Neural progenitor cell (in vitro differentiated cells): ENCODE results near the gene PLEKHN1. TPM values are rescaled to one million over a fixed set of nuclear protein-coding genes. Genes with fewer than 3 reads are reported as not detected.
"Not testable (repeated sequence)": the region's sequence is repeated elsewhere in the genome, so short reads cannot be mapped to it uniquely, and the experiment has no call there.

ENCODE experiments used
- DNase-seq: peaks from one replicate; pipeline ENCODE4 v3.0.0-alpha.2; 2016; ENCODE audit warnings: low spot score
- H2AFZ ChIP-seq: fragments of 200-600 bp; sonication (generic); replicated peaks from 2 replicates; pipeline ENCODE4 v1.6.1; 2016; ENCODE audit warnings: antibody characterized with exemption
- H3F3A ChIP-seq: fragments of 200-600 bp; sonication (generic); 2 replicates; pipeline ENCODE4 v1.6.1; 2016; ENCODE audit warnings: antibody characterized with exemption, low read depth
- H3K27ac ChIP-seq: fragments of 200-600 bp; sonication (generic); 2 replicates; pipeline ENCODE4 v1.5.1; 2016; ENCODE audit warnings: mild to moderate bottlenecking
- H3K27me3 ChIP-seq: fragments of 200-600 bp; sonication (generic); 2 replicates; pipeline ENCODE4 v1.6.1; 2016; ENCODE audit warnings: mild to moderate bottlenecking, moderate library complexity
- H3K36me3 ChIP-seq: fragments of 200-600 bp; sonication (generic); 2 replicates; pipeline ENCODE4 v1.5.1; 2016
- H3K4me1 ChIP-seq: fragments of 200-600 bp; sonication (generic); 2 replicates; pipeline ENCODE4 v1.6.1; 2016; ENCODE audit warnings: mixed run types
- H3K4me2 ChIP-seq: fragments of 200-600 bp; sonication (generic); 2 replicates; pipeline ENCODE4 v1.6.1; 2016
- H3K4me3 ChIP-seq: fragments of 200-600 bp; sonication (generic); 2 replicates; pipeline ENCODE4 v1.5.1; 2016
- H3K79me2 ChIP-seq: fragments of 200-600 bp; sonication (generic); 2 replicates; pipeline ENCODE4 v1.6.1; 2016; ENCODE audit warnings: low read depth
- H3K9ac ChIP-seq: fragments of 200-600 bp; sonication (generic); 2 replicates; pipeline ENCODE4 v1.6.1; 2016
- H3K9me3 ChIP-seq: fragments of 200-600 bp; sonication (generic); 2 replicates; pipeline ENCODE4 v1.5.1; 2016; ENCODE audit warnings: low read depth
- H4K20me1 ChIP-seq: fragments of 200-600 bp; sonication (generic); 2 replicates; pipeline ENCODE4 v1.6.1; 2016; ENCODE audit warnings: low read depth
- H3K27ac Mint-ChIP-seq: 3 replicates; pipeline ENCODE4 v1.8.0; 2021; ENCODE audit warnings: mixed read lengths
- H3K27me3 Mint-ChIP-seq: 2 replicates; pipeline ENCODE4 v1.8.0; 2022; ENCODE audit warnings: low read depth, mild to moderate bottlenecking, inconsistent platforms, moderate library complexity, mixed read lengths; ENCODE audit not compliant: insufficient read depth
- H3K36me3 Mint-ChIP-seq: 3 replicates; pipeline ENCODE4 v1.8.0; 2021; ENCODE audit warnings: mixed read lengths
- H3K4me1 Mint-ChIP-seq: 3 replicates; pipeline ENCODE4 v1.8.0; 2021; ENCODE audit warnings: mixed read lengths
- H3K4me3 Mint-ChIP-seq: 3 replicates; pipeline ENCODE4 v1.8.0; 2021; ENCODE audit warnings: mild to moderate bottlenecking, moderate library complexity, mixed read lengths
- H3K9me3 Mint-ChIP-seq: 3 replicates; pipeline ENCODE4 v1.8.0; 2020; ENCODE audit warnings: mixed read lengths
- CTCF ChIP-seq: fragments of 200-600 bp; sonication (generic); IDR thresholded peaks from 2 replicates; pipeline ENCODE4 v1.5.1; 2017; ENCODE audit warnings: antibody characterized with exemption, mild to moderate bottlenecking
- EZH2 ChIP-seq: fragments of 200-600 bp; sonication (generic); IDR thresholded peaks from 2 replicates; pipeline ENCODE4 v1.6.1; 2017; ENCODE audit warnings: antibody characterized with exemption, mild to moderate bottlenecking, moderate library complexity
- EZH2phosphoT487 ChIP-seq: fragments of 200-600 bp; sonication (generic); IDR thresholded peaks from 2 replicates; pipeline ENCODE4 v1.6.1; 2017; ENCODE audit warnings: antibody characterized with exemption
- total RNA-seq: library from RNA; depleted of rRNA; stranded (reverse); fragments of >200 nt; gene quantifications from 2 replicates; pipeline ENCODE4 v1.2.3, GENCODE V29; 2015; ENCODE audit warnings: low replicate concordance

The PLEKHN1 gene
- total RNA-seq, 1 donor from 2014 or later = not detected

GRCh38 chr1:1013105-1013921, 47.0 kb downstream of the PLEKHN1 start, which contains the start of gene ISG15:
Gene ISG15 (plus strand): TSS chr1:1013497. CDS start chr1:1013574, 77 bp downstream.
- H3F3A ChIP-seq = peaks cover 27% of the 10 kb centered on the region
- no peaks in the 10 kb centered on the region for H3K9me3 ChIP-seq
- H3K4me2 ChIP-seq = peak within 1 kb of the TSS; percentile 92
- H3K4me3 Mint-ChIP-seq = peak within 1 kb of the TSS; percentile 89
- H3K36me3 ChIP-seq = no peaks in the 10 kb centered on the region
- DNase-seq = peak; percentile 92
- no peaks in the 10 kb centered on the region for H4K20me1 ChIP-seq
- H3K9ac ChIP-seq = peak within 1 kb of the TSS; percentile 32
- H3K27ac Mint-ChIP-seq = peak within 1 kb of the TSS; percentile 99
- H3K36me3 Mint-ChIP-seq = peaks cover 2% of the 10 kb centered on the region
- H3K27me3 ChIP-seq = no peaks in the 10 kb centered on the region
- H3K27ac ChIP-seq = no peak within 1 kb of the TSS
- peaks cover 23% of the 10 kb centered on the region for H3K4me1 ChIP-seq
- H3K79me2 ChIP-seq = no peaks in the 10 kb centered on the region
- peaks cover 26% of the 10 kb centered on the region for H3K4me1 Mint-ChIP-seq
- peak within 1 kb of the TSS; percentile 84 for H2AFZ ChIP-seq
- no peak for TF ChIP-seq EZH2phosphoT487
- TF ChIP-seq CTCF = no peak
- TF ChIP-seq EZH2 = no peak
- peak within 1 kb of the TSS; percentile 48 for H3K4me3 ChIP-seq
- H3K27me3 Mint-ChIP-seq = peaks cover 2% of the 10 kb centered on the region
- H3K9me3 Mint-ChIP-seq = peaks cover 2% of the 10 kb centered on the region

- Histone ChIP-seq H4K20me1 (no peaks in the 10 kb centered on the region), H3K27ac (no peak overlapping the region), H3K27me3 (no peaks in the 10 kb centered on the region), H3K4me1 (peaks cover 23% of the 10 kb centered on the region), H3K79me2 (no peaks in the 10 kb centered on the region), H3K36me3 (no peaks in the 10 kb centered on the region), H3K4me2 (peak overlapping the region; percentile 92), H3K9me3 (no peaks in the 10 kb centered on the region), H3K4me3 (peak overlapping the region; percentile 48), H2AFZ (peak overlapping the region; percentile 32), H3K9ac (no peak overlapping the region), H3F3A (peaks cover 29% of the 10 kb centered on the region)
- peak overlapping the region; percentile 99 for H3K27ac Mint-ChIP-seq
- TF ChIP-seq CTCF (no peak), EZH2phosphoT487 (no peak), EZH2 (no peak)
- peaks cover 1% of the 10 kb centered on the region for H3K36me3 Mint-ChIP-seq
- DNase-seq = peak; percentile 62
- H3K4me1 Mint-ChIP-seq = peaks cover 26% of the 10 kb centered on the region
- peak overlapping the region; percentile 89 for H3K4me3 Mint-ChIP-seq
- H3K9me3 Mint-ChIP-seq = peaks cover 2% of the 10 kb centered on the region
- H3K27me3 Mint-ChIP-seq = peaks cover 5% of the 10 kb centered on the region
Observed at GRCh38 chr1:1013922-1014648, 47.8 kb downstream of the PLEKHN1 start.

- Histone ChIP-seq H4K20me1 (no peaks in the 10 kb centered on the region), H3K4me2 (peak overlapping the region; percentile 92), H3F3A (peaks cover 30% of the 10 kb centered on the region), H3K36me3 (no peaks in the 10 kb centered on the region), H2AFZ (no peak overlapping the region), H3K9me3 (no peaks in the 10 kb centered on the region), H3K9ac (no peak overlapping the region), H3K27ac (no peak overlapping the region), H3K4me3 (no peak overlapping the region), H3K27me3 (no peaks in the 10 kb centered on the region), H3K79me2 (no peaks in the 10 kb centered on the region), H3K4me1 (peaks cover 23% of the 10 kb centered on the region)
- TF ChIP-seq EZH2 (no peak), CTCF (peak; percentile 23), EZH2phosphoT487 (no peak)
- Mint-ChIP-seq H3K27me3 (peaks cover 6% of the 10 kb centered on the region), H3K27ac (no peak overlapping the region), H3K36me3 (no peaks in the 10 kb centered on the region), H3K4me1 (peaks cover 26% of the 10 kb centered on the region), H3K9me3 (peaks cover 2% of the 10 kb centered on the region), H3K4me3 (peak overlapping the region; percentile 60)
- peak; percentile 61 for DNase-seq
Observed at GRCh38 chr1:1014799-1015681, 48.8 kb downstream of the PLEKHN1 start.

GRCh38 chr1:1017397-1018320, 51.4 kb downstream of the PLEKHN1 start:
- not testable (repeated sequence) for H3K4me3 ChIP-seq, H2AFZ ChIP-seq, H3K36me3 Mint-ChIP-seq, H3K27ac ChIP-seq, H3K4me2 ChIP-seq, H3K9ac ChIP-seq, H3K9me3 Mint-ChIP-seq, DNase-seq, H3K27me3 ChIP-seq, H3K27me3 Mint-ChIP-seq, H3K9me3 ChIP-seq, H3K36me3 ChIP-seq
- peak overlapping the region; percentile 69 for H3K27ac Mint-ChIP-seq
- H3K79me2 ChIP-seq = peaks cover 24% of the 10 kb centered on the region
- H3K4me1 ChIP-seq = peaks cover 34% of the 10 kb centered on the region
- peaks cover 34% of the 10 kb centered on the region for H3F3A ChIP-seq
- H3K4me3 Mint-ChIP-seq = peak overlapping the region; percentile 11
- H3K4me1 Mint-ChIP-seq = peaks cover 31% of the 10 kb centered on the region
- peaks cover 17% of the 10 kb centered on the region for H4K20me1 ChIP-seq
